ENCODE data around the gene UBXN7.

GRCh38 chr3:196360586-196360985 is 71.6 kb downstream of the UBXN7 start:
- TF ChIP-seq, protein P1, sequence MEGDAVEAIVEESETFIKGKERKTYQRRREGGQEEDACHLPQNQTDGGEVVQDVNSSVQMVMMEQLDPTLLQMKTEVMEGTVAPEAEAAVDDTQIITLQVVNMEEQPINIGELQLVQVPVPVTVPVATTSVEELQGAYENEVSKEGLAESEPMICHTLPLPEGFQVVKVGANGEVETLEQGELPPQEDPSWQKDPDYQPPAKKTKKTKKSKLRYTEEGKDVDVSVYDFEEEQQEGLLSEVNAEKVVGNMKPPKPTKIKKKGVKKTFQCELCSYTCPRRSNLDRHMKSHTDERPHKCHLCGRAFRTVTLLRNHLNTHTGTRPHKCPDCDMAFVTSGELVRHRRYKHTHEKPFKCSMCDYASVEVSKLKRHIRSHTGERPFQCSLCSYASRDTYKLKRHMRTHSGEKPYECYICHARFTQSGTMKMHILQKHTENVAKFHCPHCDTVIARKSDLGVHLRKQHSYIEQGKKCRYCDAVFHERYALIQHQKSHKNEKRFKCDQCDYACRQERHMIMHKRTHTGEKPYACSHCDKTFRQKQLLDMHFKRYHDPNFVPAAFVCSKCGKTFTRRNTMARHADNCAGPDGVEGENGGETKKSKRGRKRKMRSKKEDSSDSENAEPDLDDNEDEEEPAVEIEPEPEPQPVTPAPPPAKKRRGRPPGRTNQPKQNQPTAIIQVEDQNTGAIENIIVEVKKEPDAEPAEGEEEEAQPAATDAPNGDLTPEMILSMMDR (IDR thresholded peaks at IDR 0.05) = no peak
- TF ChIP-seq, protein P2, sequence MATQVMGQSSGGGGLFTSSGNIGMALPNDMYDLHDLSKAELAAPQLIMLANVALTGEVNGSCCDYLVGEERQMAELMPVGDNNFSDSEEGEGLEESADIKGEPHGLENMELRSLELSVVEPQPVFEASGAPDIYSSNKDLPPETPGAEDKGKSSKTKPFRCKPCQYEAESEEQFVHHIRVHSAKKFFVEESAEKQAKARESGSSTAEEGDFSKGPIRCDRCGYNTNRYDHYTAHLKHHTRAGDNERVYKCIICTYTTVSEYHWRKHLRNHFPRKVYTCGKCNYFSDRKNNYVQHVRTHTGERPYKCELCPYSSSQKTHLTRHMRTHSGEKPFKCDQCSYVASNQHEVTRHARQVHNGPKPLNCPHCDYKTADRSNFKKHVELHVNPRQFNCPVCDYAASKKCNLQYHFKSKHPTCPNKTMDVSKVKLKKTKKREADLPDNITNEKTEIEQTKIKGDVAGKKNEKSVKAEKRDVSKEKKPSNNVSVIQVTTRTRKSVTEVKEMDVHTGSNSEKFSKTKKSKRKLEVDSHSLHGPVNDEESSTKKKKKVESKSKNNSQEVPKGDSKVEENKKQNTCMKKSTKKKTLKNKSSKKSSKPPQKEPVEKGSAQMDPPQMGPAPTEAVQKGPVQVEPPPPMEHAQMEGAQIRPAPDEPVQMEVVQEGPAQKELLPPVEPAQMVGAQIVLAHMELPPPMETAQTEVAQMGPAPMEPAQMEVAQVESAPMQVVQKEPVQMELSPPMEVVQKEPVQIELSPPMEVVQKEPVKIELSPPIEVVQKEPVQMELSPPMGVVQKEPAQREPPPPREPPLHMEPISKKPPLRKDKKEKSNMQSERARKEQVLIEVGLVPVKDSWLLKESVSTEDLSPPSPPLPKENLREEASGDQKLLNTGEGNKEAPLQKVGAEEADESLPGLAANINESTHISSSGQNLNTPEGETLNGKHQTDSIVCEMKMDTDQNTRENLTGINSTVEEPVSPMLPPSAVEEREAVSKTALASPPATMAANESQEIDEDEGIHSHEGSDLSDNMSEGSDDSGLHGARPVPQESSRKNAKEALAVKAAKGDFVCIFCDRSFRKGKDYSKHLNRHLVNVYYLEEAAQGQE (IDR thresholded peaks at IDR 0.05; ENCODE audit: insufficient read depth in 1 of 2, low read depth in 2 of 2, low read length in 1 of 2) = no peak
- TF ChIP-seq POLR2AphosphoS5 (IDR thresholded peaks at IDR 0.05; ENCODE audit: low read depth, low read length) (no peak), TCF7L2 (IDR thresholded peaks at IDR 0.05; ENCODE audit: low read depth, low read length) (no peak)
